ENCODE data around the gene SNX30. TPM values are rescaled to one million over a fixed set of nuclear protein-coding genes. Genes with fewer than 3 reads are reported as not detected.

Gene SNX30
- total and polyA plus RNA-seq, 7 donors: 6.4 to 16.4 (median 8.9) TPM

GRCh38 chr9:112894041-112894440 is 143.5 kb downstream of the SNX30 start:
- WGBS, 2 donors: 93 to 95% methylated on average over 1 of the region's 1 CpG
- intact Hi-C loops (cut with DNase I): no loop called here

GRCh38 chr9:112894699-112895098 is 144.1 kb downstream of the SNX30 start:
- H3K4me3 ChIP-seq: no peak overlapping the region
- TF ChIP-seq CTCF (IDR thresholded peaks at IDR 0.05) (no peak), POLR2AphosphoS5 (IDR thresholded peaks at IDR 0.05) (no peak)
- H3K27me3 ChIP-seq: peaks cover 0 to 19% (median 15%) of the 10 kb centered on the region in 3 donors
- no peaks in the 10 kb centered on the region for H3K9me3 ChIP-seq
- intact Hi-C loops (cut with DNase I): no loop called here
- H3K36me3 ChIP-seq: no peaks in the 10 kb centered on the region
- peaks cover 0 to 11% (median 10%) of the 10 kb centered on the region in 4 donors for H3K4me1 ChIP-seq
- 93 to 94% methylated on average over 1 of the region's 1 CpG for WGBS, 2 donors
- H3K27ac ChIP-seq: no peak overlapping the region
- no peak for DNase-seq

More at GRCh38 chr9:112894041-112894440, 143.5 kb downstream of the SNX30 start:
- no peak for TF ChIP-seq POLR2A (IDR thresholded peaks at IDR 0.05)
- TF ChIP-seq EP300 (IDR thresholded peaks at IDR 0.05): no peak
- no peak for TF ChIP-seq CTCF (IDR thresholded peaks at IDR 0.05)
- TF ChIP-seq POLR2AphosphoS5 (IDR thresholded peaks at IDR 0.05): no peak
- Histone ChIP-seq H3K27ac (no peak overlapping the region), H3K27me3 (peaks cover 0 to 25% (median 15%) of the 10 kb centered on the region in 3 donors), H3K4me1 (peaks cover 0 to 11% (median 10%) of the 10 kb centered on the region in 4 donors), H3K4me3 (no peak overlapping the region), H3K9me3 (no peaks in the 10 kb centered on the region), H3K36me3 (no peaks in the 10 kb centered on the region)
- no peak for DNase-seq

GRCh38 chr9:112896131-112896530 is 145.6 kb downstream of the SNX30 start:
- intact Hi-C loops (cut with DNase I): no loop called here
- Histone ChIP-seq H3K36me3 (no peaks in the 10 kb centered on the region), H3K4me1 (no peaks in the 10 kb centered on the region), H3K4me3 (no peak overlapping the region), H3K27ac (no peak overlapping the region), H3K27me3 (peaks cover 0 to 5% (median 1%) of the 10 kb centered on the region in 3 donors), H3K9me3 (no peaks in the 10 kb centered on the region)
- 38 to 47% methylated on average over 3 of the region's 3 CpGs for WGBS, 2 donors
- TF ChIP-seq POLR2AphosphoS5 (IDR thresholded peaks at IDR 0.05): no peak
- TF ChIP-seq EP300 (IDR thresholded peaks at IDR 0.05): no peak
- TF ChIP-seq CTCF (IDR thresholded peaks at IDR 0.05): no peak
- TF ChIP-seq POLR2A (IDR thresholded peaks at IDR 0.05): no peak
- no peak for DNase-seq

- Histone ChIP-seq H3K9me3 (no peaks in the 10 kb centered on the region), H3K27ac (no peak overlapping the region), H3K27me3 (no peaks in the 10 kb centered on the region), H3K4me3 (no peak overlapping the region), H3K4me1 (no peaks in the 10 kb centered on the region), H3K36me3 (no peaks in the 10 kb centered on the region)
- intact Hi-C loops (cut with DNase I): no loop called here
- DNase-seq: no peak
- TF ChIP-seq POLR2A (IDR thresholded peaks at IDR 0.05) (no peak), CTCF (IDR thresholded peaks at IDR 0.05) (no peak), EP300 (IDR thresholded peaks at IDR 0.05) (no peak), POLR2AphosphoS5 (IDR thresholded peaks at IDR 0.05) (no peak)
- WGBS, 2 donors: 39 to 49% methylated on average over 6 of the region's 6 CpGs
Measured at GRCh38 chr9:112898872-112899311, 148.3 kb downstream of the SNX30 start.

GRCh38 chr9:112900488-112900887 is 149.9 kb downstream of the SNX30 start:
- no peak for DNase-seq
- no peak overlapping the region for H3K27ac ChIP-seq
- no peak overlapping the region for H3K4me3 ChIP-seq
- H3K27me3 ChIP-seq: no peaks in the 10 kb centered on the region
- intact Hi-C loops (cut with DNase I): no loop called here
- H3K4me1 ChIP-seq: no peaks in the 10 kb centered on the region
- TF ChIP-seq EP300 (IDR thresholded peaks at IDR 0.05) (no peak), CTCF (IDR thresholded peaks at IDR 0.05) (no peak), POLR2A (IDR thresholded peaks at IDR 0.05) (no peak)
- WGBS, 2 donors: 73 to 87% methylated on average over 4 of the region's 4 CpGs
- H3K9me3 ChIP-seq: no peaks in the 10 kb centered on the region
- no peaks in the 10 kb centered on the region for H3K36me3 ChIP-seq

All from sigmoid colon (tissue), 7 donors.